ENCODE measurements around the gene KLK12.

Gene KLK12

DNA sequence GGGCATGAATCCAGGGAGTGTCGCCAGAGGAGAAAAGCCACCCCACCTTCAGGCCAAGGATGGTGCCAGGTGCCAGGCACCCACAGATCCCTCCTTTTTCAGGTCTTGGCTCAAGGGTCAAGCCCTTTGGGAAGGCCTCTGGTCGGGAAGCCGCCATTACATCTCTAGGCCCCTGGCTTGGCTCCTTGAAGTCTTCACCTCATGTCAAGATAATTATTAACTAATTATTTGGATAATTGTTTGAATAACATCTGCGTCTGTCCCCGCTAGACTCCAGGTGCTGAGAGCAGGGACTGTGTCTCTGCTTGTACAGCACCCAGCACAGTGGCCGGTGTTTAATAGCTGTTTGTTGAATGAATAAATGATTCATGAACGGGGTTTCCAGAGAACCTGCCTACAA lies 28.9 kb upstream of the KLK12 start:
- H3K36me3 ChIP-seq (ENCODE audit: insufficient read depth, low read length) = no peaks in the 10 kb centered on the region
- no peak overlapping the region for H3K9ac ChIP-seq (ENCODE audit: insufficient read length)
- no peak for DNase-seq (ENCODE audit: low read depth, low spot score)
- H3K4me3 ChIP-seq = no peak overlapping the region
- no peak for TF ChIP-seq POLR2AphosphoS5 (IDR thresholded peaks at IDR 0.05; ENCODE audit: borderline replicate concordance, low read depth, low read length)
- no peak for TF ChIP-seq FOXP2 (optimal IDR thresholded peaks at IDR 0.05; ENCODE audit: control extremely low read depth, extremely low read length, insufficient read depth)
- TF ChIP-seq EZH2 (IDR thresholded peaks at IDR 0.05) = no peak
- no peak overlapping the region for H3K27ac ChIP-seq
- no peaks in the 10 kb centered on the region for H3K9me3 ChIP-seq (ENCODE audit: low read depth, low read length)

GRCh38 chr19:51060973-51061372 lies 26.2 kb upstream of the KLK12 start:
- H3K36me3 ChIP-seq (ENCODE audit: insufficient read depth, low read length) = no peaks in the 10 kb centered on the region
- no peak for DNase-seq (ENCODE audit: low read depth, low spot score)
- H3K27ac ChIP-seq = no peak overlapping the region
- no peak for TF ChIP-seq FOXP2 (optimal IDR thresholded peaks at IDR 0.05; ENCODE audit: control extremely low read depth, extremely low read length, insufficient read depth)
- no peak overlapping the region for H3K4me3 ChIP-seq
- H3K9me3 ChIP-seq (ENCODE audit: low read depth, low read length) = no peaks in the 10 kb centered on the region
- H3K9ac ChIP-seq (ENCODE audit: insufficient read length) = no peak overlapping the region

- H3K4me3 ChIP-seq = no peak overlapping the region
- no peak for TF ChIP-seq EZH2 (IDR thresholded peaks at IDR 0.05)
- no peak for TF ChIP-seq POLR2AphosphoS5 (IDR thresholded peaks at IDR 0.05; ENCODE audit: borderline replicate concordance, low read depth, low read length)
- no peak for TF ChIP-seq FOXP2 (optimal IDR thresholded peaks at IDR 0.05; ENCODE audit: control extremely low read depth, extremely low read length, insufficient read depth)
- no peak overlapping the region for H3K27ac ChIP-seq
- H3K9me3 ChIP-seq (ENCODE audit: low read depth, low read length) = no peaks in the 10 kb centered on the region
- no peak overlapping the region for H3K9ac ChIP-seq (ENCODE audit: insufficient read length)
- H3K36me3 ChIP-seq (ENCODE audit: insufficient read depth, low read length) = no peaks in the 10 kb centered on the region
- DNase-seq (ENCODE audit: low read depth, low spot score) = no peak
These were observed 25.5 kb upstream of the KLK12 start for GRCh38 chr19:51060336-51060735.

- Histone ChIP-seq H3K9me3 (ENCODE audit: low read depth, low read length) (no peaks in the 10 kb centered on the region), H3K36me3 (ENCODE audit: insufficient read depth, low read length) (no peaks in the 10 kb centered on the region), H3K27ac (no peak overlapping the region), H3K4me3 (no peak overlapping the region), H3K9ac (ENCODE audit: insufficient read length) (no peak overlapping the region)
- DNase-seq (ENCODE audit: low read depth, low spot score) = no peak
- TF ChIP-seq EZH2 (IDR thresholded peaks at IDR 0.05) (no peak), POLR2AphosphoS5 (IDR thresholded peaks at IDR 0.05; ENCODE audit: borderline replicate concordance, low read depth, low read length) (no peak), FOXP2 (optimal IDR thresholded peaks at IDR 0.05; ENCODE audit: control extremely low read depth, extremely low read length, insufficient read depth) (no peak)
These were observed 24.9 kb upstream of the KLK12 start for GRCh38 chr19:51059715-51060114.

- H3K4me3 ChIP-seq = no peak overlapping the region
- no peak for DNase-seq (ENCODE audit: low read depth, low spot score)
- no peaks in the 10 kb centered on the region for H3K36me3 ChIP-seq (ENCODE audit: insufficient read depth, low read length)
- no peak overlapping the region for H3K9ac ChIP-seq (ENCODE audit: insufficient read length)
- no peaks in the 10 kb centered on the region for H3K9me3 ChIP-seq (ENCODE audit: low read depth, low read length)
- TF ChIP-seq EZH2 (IDR thresholded peaks at IDR 0.05) (no peak), POLR2AphosphoS5 (IDR thresholded peaks at IDR 0.05; ENCODE audit: borderline replicate concordance, low read depth, low read length) (no peak), FOXP2 (optimal IDR thresholded peaks at IDR 0.05; ENCODE audit: control extremely low read depth, extremely low read length, insufficient read depth) (no peak)
- H3K27ac ChIP-seq = no peak overlapping the region
These were observed 21.1 kb upstream of the KLK12 start for GRCh38 chr19:51055866-51056265.

GRCh38 chr19:51047031-51047335 lies 12.2 kb upstream of the KLK12 start:
- Histone ChIP-seq H3K36me3 (ENCODE audit: insufficient read depth, low read length) (no peaks in the 10 kb centered on the region), H3K27ac (no peak overlapping the region), H3K4me3 (no peak overlapping the region), H3K9ac (ENCODE audit: insufficient read length) (no peak overlapping the region), H3K9me3 (ENCODE audit: low read depth, low read length) (no peaks in the 10 kb centered on the region)
- DNase-seq (ENCODE audit: low read depth, low spot score) = no peak
- no peak for TF ChIP-seq POLR2AphosphoS5 (IDR thresholded peaks at IDR 0.05; ENCODE audit: borderline replicate concordance, low read depth, low read length)
- no peak for TF ChIP-seq FOXP2 (optimal IDR thresholded peaks at IDR 0.05; ENCODE audit: control extremely low read depth, extremely low read length, insufficient read depth)
- no peak for TF ChIP-seq EZH2 (IDR thresholded peaks at IDR 0.05)

DNA sequence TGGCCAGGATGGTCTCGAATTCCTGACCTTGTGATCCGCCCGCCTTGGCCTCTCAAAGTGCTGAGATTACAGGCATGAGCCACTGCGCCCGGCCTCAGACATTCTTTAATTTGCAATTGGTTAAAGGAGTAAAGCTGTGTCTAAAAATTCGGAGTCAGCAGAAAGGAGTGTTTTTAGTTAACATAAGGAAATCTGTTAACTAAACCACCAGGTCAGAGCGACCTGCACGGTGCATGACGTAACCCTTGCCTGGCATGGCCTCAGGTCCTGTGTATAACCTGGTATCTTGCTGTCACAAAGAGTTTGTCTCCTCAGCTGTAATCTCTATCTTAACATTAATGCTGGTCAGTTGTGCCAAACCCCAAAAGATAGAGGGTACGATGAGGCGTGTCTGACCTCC lies 9.5 kb upstream of the KLK12 start:
- TF ChIP-seq POLR2AphosphoS5 (IDR thresholded peaks at IDR 0.05; ENCODE audit: borderline replicate concordance, low read depth, low read length) (no peak), FOXP2 (optimal IDR thresholded peaks at IDR 0.05; ENCODE audit: control extremely low read depth, extremely low read length, insufficient read depth) (no peak), EZH2 (IDR thresholded peaks at IDR 0.05) (no peak)
- Histone ChIP-seq H3K9me3 (ENCODE audit: low read depth, low read length) (no peaks in the 10 kb centered on the region), H3K4me3 (no peak overlapping the region), H3K27ac (no peak overlapping the region), H3K9ac (ENCODE audit: insufficient read length) (no peak overlapping the region), H3K36me3 (ENCODE audit: insufficient read depth, low read length) (no peaks in the 10 kb centered on the region)
- DNase-seq (ENCODE audit: low read depth, low spot score) = no peak

- no peak for DNase-seq (ENCODE audit: low read depth, low spot score)
- Histone ChIP-seq H3K36me3 (ENCODE audit: insufficient read depth, low read length) (no peaks in the 10 kb centered on the region), H3K9ac (ENCODE audit: insufficient read length) (no peak overlapping the region), H3K9me3 (ENCODE audit: low read depth, low read length) (no peaks in the 10 kb centered on the region), H3K27ac (no peak overlapping the region), H3K4me3 (no peak overlapping the region)
- TF ChIP-seq FOXP2 (optimal IDR thresholded peaks at IDR 0.05; ENCODE audit: control extremely low read depth, extremely low read length, insufficient read depth) (no peak), POLR2AphosphoS5 (IDR thresholded peaks at IDR 0.05; ENCODE audit: borderline replicate concordance, low read depth, low read length) (no peak), EZH2 (IDR thresholded peaks at IDR 0.05) (no peak)
These were observed 8.7 kb upstream of the KLK12 start for GRCh38 chr19:51043497-51043896.

- no peak for DNase-seq (ENCODE audit: low read depth, low spot score)
- no peak for TF ChIP-seq POLR2AphosphoS5 (IDR thresholded peaks at IDR 0.05; ENCODE audit: borderline replicate concordance, low read depth, low read length)
These were observed 5.3 kb upstream of the KLK12 start for GRCh38 chr19:51040151-51040550.

More at GRCh38 chr19:51040151-51040550, 5.3 kb upstream of the KLK12 start:
- Histone ChIP-seq H3K4me3 (no peak overlapping the region), H3K27ac (no peak overlapping the region), H3K9ac (ENCODE audit: insufficient read length) (no peak overlapping the region), H3K9me3 (ENCODE audit: low read depth, low read length) (no peaks in the 10 kb centered on the region), H3K36me3 (ENCODE audit: insufficient read depth, low read length) (no peaks in the 10 kb centered on the region)

All from SK-N-MC (cell line).